ENCODE results near the gene EPHA8. TPM values are rescaled to one million over a fixed set of nuclear protein-coding genes. Genes with fewer than 3 reads are reported as not detected.

The EPHA8 gene
- total RNA-seq, 1 donor from 2014 or later = not detected

- H3K27me3 Mint-ChIP-seq (ENCODE audit: low read depth) = peaks cover 88% of the 10 kb centered on the region
- TF ChIP-seq CTCF (conservative IDR thresholded peaks at IDR 0.05) = no peak
- no peak overlapping the region for H3K27ac Mint-ChIP-seq (ENCODE audit: unreplicated experiment)
- no peak overlapping the region for H3K4me3 Mint-ChIP-seq
- no peaks in the 10 kb centered on the region for H3K9me3 Mint-ChIP-seq
- no peak for DNase-seq (ENCODE audit: low read depth, low spot score)
- H3K36me3 Mint-ChIP-seq (ENCODE audit: low read depth) = no peaks in the 10 kb centered on the region
- no peaks in the 10 kb centered on the region for H3K4me1 Mint-ChIP-seq
These were observed 53.3 kb downstream of the EPHA8 start for GRCh38 chr1:22616571-22616970.

DNA sequence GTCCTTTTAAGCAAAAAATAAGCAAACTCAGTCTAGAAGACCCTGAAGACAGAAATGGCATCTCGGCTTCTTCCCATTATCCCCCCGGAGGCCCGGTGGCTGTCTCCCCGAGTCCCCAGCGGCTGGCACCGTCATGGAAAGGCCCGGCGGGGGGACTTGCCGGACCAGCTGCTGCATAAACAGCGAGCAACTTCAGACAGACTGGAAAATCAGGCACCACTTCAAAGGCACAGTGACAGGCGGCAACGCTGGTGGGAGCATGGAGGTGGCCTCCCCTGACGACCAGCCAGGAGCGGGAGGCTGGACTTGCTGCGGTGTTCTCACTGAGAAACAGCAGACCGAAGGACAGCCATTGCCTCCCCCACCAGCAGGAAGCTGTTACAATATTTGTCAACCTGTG lies 54.8 kb downstream of the EPHA8 start:
- no peak overlapping the region for H3K4me3 Mint-ChIP-seq
- no peak for TF ChIP-seq CTCF (conservative IDR thresholded peaks at IDR 0.05)
- no peak for DNase-seq (ENCODE audit: low read depth, low spot score)
- H3K27me3 Mint-ChIP-seq (ENCODE audit: low read depth) = peaks cover 84% of the 10 kb centered on the region
- H3K9me3 Mint-ChIP-seq = no peaks in the 10 kb centered on the region
- H3K4me1 Mint-ChIP-seq = no peaks in the 10 kb centered on the region
- no peaks in the 10 kb centered on the region for H3K36me3 Mint-ChIP-seq (ENCODE audit: low read depth)
- H3K27ac Mint-ChIP-seq (ENCODE audit: unreplicated experiment) = no peak overlapping the region

- no peaks in the 10 kb centered on the region for H3K9me3 Mint-ChIP-seq
- no peaks in the 10 kb centered on the region for H3K36me3 Mint-ChIP-seq (ENCODE audit: low read depth)
- H3K27me3 Mint-ChIP-seq (ENCODE audit: low read depth) = peaks cover 81% of the 10 kb centered on the region
- no peak overlapping the region for H3K27ac Mint-ChIP-seq (ENCODE audit: unreplicated experiment)
- no peak for DNase-seq (ENCODE audit: low read depth, low spot score)
- TF ChIP-seq CTCF (conservative IDR thresholded peaks at IDR 0.05) = no peak
- H3K4me3 Mint-ChIP-seq = no peak overlapping the region
- H3K4me1 Mint-ChIP-seq = no peaks in the 10 kb centered on the region
These were observed 56.0 kb downstream of the EPHA8 start for GRCh38 chr1:22619252-22619651.

- DNase-seq (ENCODE audit: low read depth, low spot score) = no peak
- no peak overlapping the region for H3K27ac Mint-ChIP-seq (ENCODE audit: unreplicated experiment)
- peaks cover 81% of the 10 kb centered on the region for H3K27me3 Mint-ChIP-seq (ENCODE audit: low read depth)
- H3K9me3 Mint-ChIP-seq = no peaks in the 10 kb centered on the region
- no peak for TF ChIP-seq CTCF (conservative IDR thresholded peaks at IDR 0.05)
- no peak overlapping the region for H3K4me3 Mint-ChIP-seq
- H3K36me3 Mint-ChIP-seq (ENCODE audit: low read depth) = no peaks in the 10 kb centered on the region
- H3K4me1 Mint-ChIP-seq = no peaks in the 10 kb centered on the region
These were observed 56.5 kb downstream of the EPHA8 start for GRCh38 chr1:22619798-22620197.

- Mint-ChIP-seq H3K36me3 (ENCODE audit: low read depth) (no peaks in the 10 kb centered on the region), H3K4me1 (no peaks in the 10 kb centered on the region), H3K9me3 (no peaks in the 10 kb centered on the region), H3K27me3 (ENCODE audit: low read depth) (peaks cover 77% of the 10 kb centered on the region), H3K27ac (ENCODE audit: unreplicated experiment) (no peak overlapping the region), H3K4me3 (no peak overlapping the region)
- no peak for DNase-seq (ENCODE audit: low read depth, low spot score)
- no peak for TF ChIP-seq CTCF (conservative IDR thresholded peaks at IDR 0.05)
These were observed 58.5 kb downstream of the EPHA8 start for GRCh38 chr1:22621761-22622160.

All from neural crest cell (in vitro differentiated cells).